ENCODE data around the gene DDX25.
A peak's percentile ranks its signal among the peaks of the same experiment; 100 is the strongest.
"Not testable (repeated sequence)": the region's sequence is repeated elsewhere in the genome, so short reads cannot be mapped to it uniquely, and the experiment has no call there.

DDX25 gene

GRCh38 chr11:125903711-125904659 lies at the start of gene DDX25:
DDX25 (plus strand) TSS chr11:125904508; CDS start chr11:125904518, 10 bp downstream.
- no peak for DNase-seq (ENCODE audit: low read depth)

- DNase-seq (ENCODE audit: low read depth) = not testable (repeated sequence)
Measured at GRCh38 chr11:125857670-125858069, 46.6 kb upstream of the DDX25 start.

GRCh38 chr11:125862786-125863185 lies 41.5 kb upstream of the DDX25 start:
- not testable (repeated sequence) for DNase-seq (ENCODE audit: low read depth)

- DNase-seq (ENCODE audit: low read depth) = not testable (repeated sequence)
Measured at GRCh38 chr11:125865354-125865753, 39.0 kb upstream of the DDX25 start.

- DNase-seq (ENCODE audit: low read depth) = no peak
Measured at GRCh38 chr11:125869521-125869920, 34.8 kb upstream of the DDX25 start.

GRCh38 chr11:125871391-125872137 lies 32.7 kb upstream of the DDX25 start:
- peak; percentile 62 for DNase-seq (ENCODE audit: low read depth)

GRCh38 chr11:125872138-125872491 lies 32.2 kb upstream of the DDX25 start:
- DNase-seq (ENCODE audit: low read depth) = no peak

- no peak for DNase-seq (ENCODE audit: low read depth)
Measured at GRCh38 chr11:125873881-125874555, 30.3 kb upstream of the DDX25 start.

- peak; percentile 75 for DNase-seq (ENCODE audit: low read depth)
Measured at GRCh38 chr11:125874556-125875124, 29.7 kb upstream of the DDX25 start.

- no peak for DNase-seq (ENCODE audit: low read depth)
Measured at GRCh38 chr11:125881291-125881690, 23.0 kb upstream of the DDX25 start.

- DNase-seq (ENCODE audit: low read depth) = no peak
Measured at GRCh38 chr11:125883375-125883774, 20.9 kb upstream of the DDX25 start.

GRCh38 chr11:125886997-125887372 lies 17.3 kb upstream of the DDX25 start:
- peak; percentile 50 for DNase-seq (ENCODE audit: low read depth)

GRCh38 chr11:125887373-125888324 lies 16.7 kb upstream of the DDX25 start, which contains the start of gene HYLS1:
HYLS1 (plus strand) TSS chr11:125887668; CDS start chr11:125899369, 11,701 bp downstream.
- DNase-seq (ENCODE audit: low read depth) = peak; percentile 96

GRCh38 chr11:125890447-125891100 lies 13.7 kb upstream of the DDX25 start:
- peak; percentile 45 for DNase-seq (ENCODE audit: low read depth)

- DNase-seq (ENCODE audit: low read depth) = peak; percentile 78
Measured at GRCh38 chr11:125892071-125892470, 12.2 kb upstream of the DDX25 start.

- no peak for DNase-seq (ENCODE audit: low read depth)
Measured at GRCh38 chr11:125892994-125893393, 11.3 kb upstream of the DDX25 start.

GRCh38 chr11:125901872-125902271 lies 2.4 kb upstream of the DDX25 start:
- no peak for DNase-seq (ENCODE audit: low read depth)

- no peak for DNase-seq (ENCODE audit: low read depth)
Measured at GRCh38 chr11:125902277-125902926, 1.9 kb upstream of the DDX25 start.

- peak; percentile 82 for DNase-seq (ENCODE audit: low read depth)
Measured at GRCh38 chr11:125902927-125903710, 1.2 kb upstream of the DDX25 start, which contains the start of gene PUS3. PUS3 (minus strand) TSS chr11:125903206; CDS start chr11:125896284, 6,922 bp downstream.

All from ELR (cell line).